ENCODE data around the gene CDH23.

GRCh38 chr10:71496927-71497762 is 100.4 kb downstream of the CDH23 start:
- TF ChIP-seq REST (IDR thresholded peaks at IDR 0.05; ENCODE audit: low read depth, low read length) (no peak), CHD2 (IDR thresholded peaks at IDR 0.05; ENCODE audit: borderline replicate concordance, low read depth, low read length) (no peak), CTCF (IDR thresholded peaks at IDR 0.05 in 2 of 3, conservative IDR thresholded peaks at IDR 0.05 in 1 of 3; ENCODE audit: control insufficient read depth in 2 of 3, extremely low read depth in 1 of 3, insufficient read depth in 1 of 3, low read depth in 3 of 3, low read length in 3 of 3) (no peak), POLR2AphosphoS5 (IDR thresholded peaks at IDR 0.05; ENCODE audit: low read length) (no peak), HCFC1 (IDR thresholded peaks at IDR 0.05; ENCODE audit: low read length) (no peak), NFIC (IDR thresholded peaks at IDR 0.05; ENCODE audit: low read depth, low read length) (no peak), NFXL1 (IDR thresholded peaks at IDR 0.05; ENCODE audit: borderline replicate concordance) (no peak)

Data from GM12878 (cell line).